Fibroblast of skin of abdomen (primary cell): ENCODE data around the gene EVX1.

ENCODE experiments used
- DNase-seq: peaks from one replicate; pipeline ENCODE4 v3.0.0-alpha.2; 2013

Gene EVX1

GRCh38 chr7:27205325-27206280, 37.0 kb upstream of the EVX1 start:
- no peak for DNase-seq

GRCh38 chr7:27207348-27207985, 35.1 kb upstream of the EVX1 start:
- DNase-seq: no peak

- no peak for DNase-seq
Observed at GRCh38 chr7:27208998-27209397, 33.6 kb upstream of the EVX1 start.

GRCh38 chr7:27209933-27210440, 32.6 kb upstream of the EVX1 start:
- DNase-seq: no peak

- DNase-seq: peak; percentile 39
Observed at GRCh38 chr7:27210441-27211083, 32.0 kb upstream of the EVX1 start.

GRCh38 chr7:27211084-27211446, 31.5 kb upstream of the EVX1 start:
- DNase-seq: no peak

- no peak for DNase-seq
Observed at GRCh38 chr7:27211764-27212204, 30.8 kb upstream of the EVX1 start.

GRCh38 chr7:27212497-27213432, 29.8 kb upstream of the EVX1 start:
- DNase-seq: no peak

- no peak for DNase-seq
Observed at GRCh38 chr7:27213433-27214238, 29.0 kb upstream of the EVX1 start.

GRCh38 chr7:27214239-27214950, 28.2 kb upstream of the EVX1 start:
- DNase-seq: no peak

GRCh38 chr7:27215356-27215755, 27.2 kb upstream of the EVX1 start:
- no peak for DNase-seq

GRCh38 chr7:27217951-27218350, 24.7 kb upstream of the EVX1 start:
- DNase-seq: no peak

- DNase-seq: no peak
Observed at GRCh38 chr7:27219821-27220220, 22.8 kb upstream of the EVX1 start.

- DNase-seq: no peak
Observed at GRCh38 chr7:27220440-27220955, 22.1 kb upstream of the EVX1 start.

- no peak for DNase-seq
Observed at GRCh38 chr7:27221201-27221797, 21.3 kb upstream of the EVX1 start.

GRCh38 chr7:27223941-27224575, 18.5 kb upstream of the EVX1 start:
- no peak for DNase-seq

GRCh38 chr7:27224983-27225934, 17.3 kb upstream of the EVX1 start:
- no peak for DNase-seq

- no peak for DNase-seq
Observed at GRCh38 chr7:27229448-27229847, 13.2 kb upstream of the EVX1 start.
